Measurements from ENCODE around the gene TSPOAP1. TPM values are rescaled to one million over a fixed set of nuclear protein-coding genes. Genes with fewer than 3 reads are reported as not detected.

The TSPOAP1 gene
- total RNA-seq, 1 experiment from 2014 or later, result 6.0 TPM

- Histone ChIP-seq H3K27me3 (replicated peaks; ENCODE audit: control insufficient read depth, insufficient read depth, low read length) (no peaks in the 10 kb centered on the region), H3K4me3 (ENCODE audit: low read depth, low read length) (no peak overlapping the region), H3K4me1 (no peaks in the 10 kb centered on the region), H3K9me3 (no peaks in the 10 kb centered on the region), H3K36me3 (ENCODE audit: control insufficient read depth, insufficient read depth, low read length) (no peaks in the 10 kb centered on the region)
- H3K27ac Mint-ChIP-seq (ENCODE audit: unreplicated experiment), result no peak overlapping the region
- DNase-seq, result no peak
- H3K4me1 Mint-ChIP-seq (ENCODE audit: low read depth, unreplicated experiment), result no peaks in the 10 kb centered on the region
- ChIA-PET POLR2A (no interaction called here), CTCF (no interaction called here)
- H3K27me3 Mint-ChIP-seq (ENCODE audit: insufficient read depth, unreplicated experiment), result peaks cover 3% of the 10 kb centered on the region
- H3K36me3 Mint-ChIP-seq (ENCODE audit: insufficient read depth, unreplicated experiment), result no peaks in the 10 kb centered on the region
- no peak overlapping the region for H3K4me3 Mint-ChIP-seq (ENCODE audit: unreplicated experiment)
- no TSS peak for BruUV-seq (replicated peaks)
- TF ChIP-seq CTCF (IDR thresholded peaks at IDR 0.05; ENCODE audit: insufficient read depth in 1 of 2, low read depth in 1 of 2, low read length in 1 of 2, severe bottlenecking in 1 of 2, unreplicated experiment in 1 of 2), result no peak
- intact Hi-C loops (cut with micrococcal nuclease; ENCODE audit: unreplicated experiment), result no loop called here
- H3K9me3 Mint-ChIP-seq (ENCODE audit: unreplicated experiment), result no peaks in the 10 kb centered on the region
Observed at GRCh38 chr17:58277802-58278595, 50.6 kb downstream of the TSPOAP1 start.

- no peaks in the 10 kb centered on the region for H3K4me1 Mint-ChIP-seq (ENCODE audit: low read depth, unreplicated experiment)
- peak in 1 of 2 experiments; percentile 18 for TF ChIP-seq CTCF (IDR thresholded peaks at IDR 0.05; ENCODE audit: insufficient read depth in 1 of 2, low read depth in 1 of 2, low read length in 1 of 2, severe bottlenecking in 1 of 2, unreplicated experiment in 1 of 2)
- ChIA-PET CTCF (no interaction called here), POLR2A (no interaction called here)
- DNase-seq, result no peak
- no peak overlapping the region for H3K4me3 Mint-ChIP-seq (ENCODE audit: unreplicated experiment)
- no peak overlapping the region for H3K27ac Mint-ChIP-seq (ENCODE audit: unreplicated experiment)
- Histone ChIP-seq H3K4me3 (ENCODE audit: low read depth, low read length) (no peak overlapping the region), H3K36me3 (ENCODE audit: control insufficient read depth, insufficient read depth, low read length) (no peaks in the 10 kb centered on the region), H3K4me1 (no peaks in the 10 kb centered on the region), H3K27me3 (replicated peaks; ENCODE audit: control insufficient read depth, insufficient read depth, low read length) (no peaks in the 10 kb centered on the region), H3K9me3 (no peaks in the 10 kb centered on the region)
- peaks cover 6% of the 10 kb centered on the region for H3K27me3 Mint-ChIP-seq (ENCODE audit: insufficient read depth, unreplicated experiment)
- H3K9me3 Mint-ChIP-seq (ENCODE audit: unreplicated experiment), result no peaks in the 10 kb centered on the region
- intact Hi-C loops (cut with micrococcal nuclease; ENCODE audit: unreplicated experiment), result no loop called here
- H3K36me3 Mint-ChIP-seq (ENCODE audit: insufficient read depth, unreplicated experiment), result no peaks in the 10 kb centered on the region
- BruUV-seq (replicated peaks), result no TSS peak
Observed at GRCh38 chr17:58277107-58277801, 51.3 kb downstream of the TSPOAP1 start.

GRCh38 chr17:58276423-58276822, 52.2 kb downstream of the TSPOAP1 start:
- CTCF ChIA-PET, result interaction anchor here (0.6 kb wide), 1 partner anchor 8 kb away, joined by 3 read pairs; no protein-coding TSS in a partner anchor
- no peaks in the 10 kb centered on the region for H3K4me1 Mint-ChIP-seq (ENCODE audit: low read depth, unreplicated experiment)
- Histone ChIP-seq H3K9me3 (no peaks in the 10 kb centered on the region), H3K4me1 (no peaks in the 10 kb centered on the region), H3K4me3 (ENCODE audit: low read depth, low read length) (no peak overlapping the region), H3K36me3 (ENCODE audit: control insufficient read depth, insufficient read depth, low read length) (no peaks in the 10 kb centered on the region), H3K27me3 (replicated peaks; ENCODE audit: control insufficient read depth, insufficient read depth, low read length) (no peaks in the 10 kb centered on the region)
- no peak overlapping the region for H3K27ac Mint-ChIP-seq (ENCODE audit: unreplicated experiment)
- peaks cover 7% of the 10 kb centered on the region for H3K27me3 Mint-ChIP-seq (ENCODE audit: insufficient read depth, unreplicated experiment)
- DNase-seq, result no peak
- H3K36me3 Mint-ChIP-seq (ENCODE audit: insufficient read depth, unreplicated experiment), result no peaks in the 10 kb centered on the region
- intact Hi-C loops (cut with micrococcal nuclease; ENCODE audit: unreplicated experiment), result no loop called here
- no peaks in the 10 kb centered on the region for H3K9me3 Mint-ChIP-seq (ENCODE audit: unreplicated experiment)
- no peak for TF ChIP-seq CTCF (IDR thresholded peaks at IDR 0.05; ENCODE audit: insufficient read depth in 1 of 2, low read depth in 1 of 2, low read length in 1 of 2, severe bottlenecking in 1 of 2, unreplicated experiment in 1 of 2)
- POLR2A ChIA-PET, result no interaction called here
- BruUV-seq (replicated peaks), result no TSS peak
- no peak overlapping the region for H3K4me3 Mint-ChIP-seq (ENCODE audit: unreplicated experiment)
